ENCODE results near the gene FBLN7. TPM values are rescaled to one million over a fixed set of nuclear protein-coding genes. Genes with fewer than 3 reads are reported as not detected.

The FBLN7 gene
- total RNA-seq, 1 experiment from 2014 or later: 0.73 TPM

- intact Hi-C loops (cut with micrococcal nuclease; ENCODE audit: unreplicated experiment): no loop called here
- BruUV-seq (replicated peaks): no TSS peak
- DNase-seq: no peak
Observed at GRCh38 chr2:112195167-112195766, 57.1 kb downstream of the FBLN7 start.

GRCh38 chr2:112195950-112196349 is 57.8 kb downstream of the FBLN7 start:
- BruUV-seq (replicated peaks): no TSS peak
- intact Hi-C loops (cut with micrococcal nuclease; ENCODE audit: unreplicated experiment): no loop called here
- TF ChIP-seq CTCF (IDR thresholded peaks at IDR 0.05; ENCODE audit: unreplicated experiment): no peak
- H3K9me3 Mint-ChIP-seq (ENCODE audit: low read depth, unreplicated experiment): no peaks in the 10 kb centered on the region
- H3K4me3 Mint-ChIP-seq (ENCODE audit: low read depth, unreplicated experiment): no peak overlapping the region
- H3K27ac Mint-ChIP-seq (ENCODE audit: unreplicated experiment): no peak overlapping the region
- H3K36me3 Mint-ChIP-seq (ENCODE audit: insufficient read depth, unreplicated experiment): no peaks in the 10 kb centered on the region
- CTCF ChIA-PET: no interaction called here
- H3K4me1 Mint-ChIP-seq (ENCODE audit: low read depth, unreplicated experiment): no peaks in the 10 kb centered on the region
- no peak for DNase-seq
- peaks cover 16% of the 10 kb centered on the region for H3K27me3 Mint-ChIP-seq (ENCODE audit: unreplicated experiment)

More at GRCh38 chr2:112195167-112195766, 57.1 kb downstream of the FBLN7 start:
- Mint-ChIP-seq H3K36me3 (ENCODE audit: insufficient read depth, unreplicated experiment) (no peaks in the 10 kb centered on the region), H3K27me3 (ENCODE audit: unreplicated experiment) (peaks cover 16% of the 10 kb centered on the region), H3K9me3 (ENCODE audit: low read depth, unreplicated experiment) (no peaks in the 10 kb centered on the region), H3K27ac (ENCODE audit: unreplicated experiment) (no peak overlapping the region), H3K4me1 (ENCODE audit: low read depth, unreplicated experiment) (no peaks in the 10 kb centered on the region), H3K4me3 (ENCODE audit: low read depth, unreplicated experiment) (no peak overlapping the region)
- CTCF ChIA-PET: interaction anchor here (0.6 kb wide), 1 partner anchor 524 kb away, joined by 3 read pairs; no protein-coding TSS in a partner anchor
- no peak for TF ChIP-seq CTCF (IDR thresholded peaks at IDR 0.05; ENCODE audit: unreplicated experiment)

DNA sequence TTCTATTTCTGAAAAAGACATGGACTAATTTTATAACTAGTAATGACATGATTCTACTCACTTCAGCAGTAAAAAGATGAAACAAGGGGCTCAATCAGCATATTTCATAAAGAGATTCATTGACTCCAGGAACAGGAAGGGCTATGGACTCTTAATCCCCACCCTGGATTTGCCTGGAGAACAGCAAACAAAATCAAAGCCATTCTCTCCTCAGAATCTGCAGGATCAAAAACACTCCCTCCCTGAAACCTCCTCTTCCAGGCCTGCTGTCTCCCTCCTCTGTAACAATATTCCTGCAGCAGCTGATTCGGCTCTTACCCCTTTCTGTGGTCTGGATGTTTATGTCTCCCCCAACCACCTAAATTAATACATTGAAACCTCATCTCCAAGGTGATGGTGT is 59.7 kb downstream of the FBLN7 start:
- no peak for DNase-seq
- H3K4me1 Mint-ChIP-seq (ENCODE audit: low read depth, unreplicated experiment): no peaks in the 10 kb centered on the region
- TF ChIP-seq CTCF (IDR thresholded peaks at IDR 0.05; ENCODE audit: unreplicated experiment): no peak
- H3K27me3 Mint-ChIP-seq (ENCODE audit: unreplicated experiment): peaks cover 16% of the 10 kb centered on the region
- no peak overlapping the region for H3K27ac Mint-ChIP-seq (ENCODE audit: unreplicated experiment)
- BruUV-seq (replicated peaks): no TSS peak
- CTCF ChIA-PET: no interaction called here
- intact Hi-C loops (cut with micrococcal nuclease; ENCODE audit: unreplicated experiment): no loop called here
- no peaks in the 10 kb centered on the region for H3K36me3 Mint-ChIP-seq (ENCODE audit: insufficient read depth, unreplicated experiment)
- H3K9me3 Mint-ChIP-seq (ENCODE audit: low read depth, unreplicated experiment): no peaks in the 10 kb centered on the region
- no peak overlapping the region for H3K4me3 Mint-ChIP-seq (ENCODE audit: low read depth, unreplicated experiment)

GRCh38 chr2:112198780-112199179 is 60.6 kb downstream of the FBLN7 start:
- no peak for TF ChIP-seq CTCF (IDR thresholded peaks at IDR 0.05; ENCODE audit: unreplicated experiment)
- CTCF ChIA-PET: no interaction called here
- peaks cover 16% of the 10 kb centered on the region for H3K27me3 Mint-ChIP-seq (ENCODE audit: unreplicated experiment)
- no peak overlapping the region for H3K27ac Mint-ChIP-seq (ENCODE audit: unreplicated experiment)
- H3K9me3 Mint-ChIP-seq (ENCODE audit: low read depth, unreplicated experiment): no peaks in the 10 kb centered on the region
- no peak for DNase-seq
- intact Hi-C loops (cut with micrococcal nuclease; ENCODE audit: unreplicated experiment): no loop called here
- no TSS peak for BruUV-seq (replicated peaks)
- no peaks in the 10 kb centered on the region for H3K4me1 Mint-ChIP-seq (ENCODE audit: low read depth, unreplicated experiment)
- H3K4me3 Mint-ChIP-seq (ENCODE audit: low read depth, unreplicated experiment): no peak overlapping the region
- H3K36me3 Mint-ChIP-seq (ENCODE audit: insufficient read depth, unreplicated experiment): no peaks in the 10 kb centered on the region

Data from Calu3 (cell line).